Endothelial cell of umbilical vein (primary cell): ENCODE data around the gene LHX2.

Experiments
- CTCF ChIP-seq, 2 donors: IDR thresholded peaks; 1 replicate in 1 of 2; 2 replicates in 1 of 2; pipeline ENCODE4 v1.5.1; 2011; ENCODE audit warnings: low read length in 2 of 2, mild to moderate bottlenecking in 2 of 2, moderate library complexity in 2 of 2, control low read depth in 1 of 2, inconsistent platforms in 1 of 2, low read depth in 1 of 2; ENCODE audit not compliant: insufficient read depth in 1 of 2; ENCODE audit errors: extremely low read depth in 1 of 2
- FOS ChIP-seq: IDR thresholded peaks from 2 replicates; pipeline ENCODE4 v1.6.1; 2011; ENCODE audit warnings: mild to moderate bottlenecking, low read length, moderate library complexity, borderline replicate concordance; ENCODE audit not compliant: insufficient read depth
- GATA2 ChIP-seq: IDR thresholded peaks from 2 replicates; pipeline ENCODE4 v1.7.0; 2011; ENCODE audit warnings: low read depth, mild to moderate bottlenecking, moderate library complexity, mixed read lengths, low read length; ENCODE audit not compliant: insufficient read length, insufficient read depth
- JUN ChIP-seq: IDR thresholded peaks from 2 replicates; pipeline ENCODE4 v1.6.1; 2011; ENCODE audit warnings: borderline replicate concordance, low read depth; ENCODE audit not compliant: insufficient read length, insufficient read depth
- MAX ChIP-seq: IDR thresholded peaks from 2 replicates; pipeline ENCODE4 v1.6.1; 2011; ENCODE audit not compliant: insufficient read depth, insufficient read length
- POLR2A ChIP-seq: IDR thresholded peaks from 2 replicates; pipeline ENCODE4 v1.6.1; 2012; ENCODE audit warnings: low read depth, mild to moderate bottlenecking, control low read depth, low read length

GRCh38 chr9:124014956-124015660 is 3.5 kb downstream of the LHX2 start:
- TF ChIP-seq POLR2A: no peak
- no peak for TF ChIP-seq CTCF (IDR thresholded peaks at IDR 0.05; ENCODE audit: extremely low read depth in 1 of 2, insufficient read depth in 1 of 2, low read depth in 1 of 2, low read length in 2 of 2)
- no peak for TF ChIP-seq MAX
- TF ChIP-seq FOS: no peak
- TF ChIP-seq GATA2: no peak
- no peak for TF ChIP-seq JUN
